HepG2 (cell line): Measurements from ENCODE around the gene MLANA. TPM values are rescaled to one million over a fixed set of nuclear protein-coding genes. Genes with fewer than 3 reads are reported as not detected.
A peak's percentile ranks its signal among the peaks of the same experiment; 100 is the strongest.

Experiments
- ATM ChIP-seq: fragments of 450-650 bp; IDR thresholded peaks from 2 replicates; pipeline ENCODE4 v1.7.1; 2017; ENCODE audit warnings: mild to moderate bottlenecking, borderline replicate concordance
- BRD4 ChIP-seq: sonication (generic); formaldehyde crosslinking; IDR thresholded peaks from 2 replicates; pipeline ENCODE4 v1.4.0; 2020; ENCODE audit warnings: missing genetic modification reagents
- MAZ ChIP-seq, 2 experiments: sonication (generic) in 1 of 2; formaldehyde crosslinking in 1 of 2; IDR thresholded peaks; 2 replicates each; pipeline versions ENCODE4 v1.5.0 to v1.6.1; 2012 to 2020; ENCODE audit warnings: low read depth in 2 of 2, mild to moderate bottlenecking in 2 of 2, borderline replicate concordance in 1 of 2, improper control_type of control experiment in 1 of 2, low read length in 1 of 2, missing genetic modification reagents in 1 of 2, moderate library complexity in 1 of 2
- NFE2L1 ChIP-seq: sonication (generic); formaldehyde crosslinking; IDR thresholded peaks from 2 replicates; pipeline ENCODE4 v1.4.0; 2020; ENCODE audit warnings: missing genetic modification reagents, mild to moderate bottlenecking, borderline replicate concordance
- ZNF232 ChIP-seq: sonication (generic); formaldehyde crosslinking; IDR thresholded peaks from 2 replicates; pipeline ENCODE4 v1.4.0; 2020; ENCODE audit warnings: missing genetic modification reagents, borderline replicate concordance
- ZNF292 ChIP-seq: sonication (generic); formaldehyde crosslinking; IDR thresholded peaks from 2 replicates; pipeline ENCODE4 v1.8.1; 2022; ENCODE audit warnings: mild to moderate bottlenecking, low read depth, missing genetic modification reagents, borderline replicate concordance
- ZNF670 ChIP-seq: sonication (generic); formaldehyde crosslinking; IDR thresholded peaks from 2 replicates; pipeline ENCODE4 v1.8.0; 2022; ENCODE audit warnings: mild to moderate bottlenecking, missing genetic modification reagents, borderline replicate concordance
- polyA plus RNA-seq, 8 experiments: library from polyadenylated mRNA; depleted of rRNA in 3 of 8; stranded (reverse) in 7 of 8; unstranded in 1 of 8; fragments of >200 nt; fragmentation: Illumina TruSeq in 4 of 8; extraction: Trizol in 4 of 8; gene quantifications; 2 replicates each; pipeline versions ENCODE4 v1.2.1 to v1.2.3, GENCODE V29; 2011 to 2016; ENCODE audit warnings: low read depth in 4 of 8, missing spikeins in 1 of 8, mixed read lengths in 1 of 8; ENCODE audit not compliant: insufficient read depth in 1 of 8
- total RNA-seq, 5 experiments: library from RNA; depleted of rRNA; stranded (reverse); fragments of >200 nt; fragmentation: Illumina TruSeq; extraction: Trizol; gene quantifications; 2 replicates each; pipeline ENCODE4 v1.2.3, GENCODE V29; 2016; ENCODE audit warnings: low read depth in 1 of 5
- TF ChIP-seq, protein P1 (sequence below): sonication (generic); formaldehyde crosslinking; IDR thresholded peaks from 2 replicates; pipeline ENCODE4 v1.5.0; 2020; ENCODE audit warnings: mild to moderate bottlenecking, missing genetic modification reagents, borderline replicate concordance
- TF ChIP-seq, protein P2 (sequence below): IDR thresholded peaks from 2 replicates; pipeline ENCODE4 v1.6.1; 2018; ENCODE audit warnings: missing genetic modification reagents, mild to moderate bottlenecking, missing compliant biosample characterization
- TF ChIP-seq, protein P3 (sequence below): IDR thresholded peaks from 2 replicates; pipeline ENCODE4 v1.6.1; 2016; ENCODE audit warnings: low read depth, missing genetic modification reagents, missing compliant biosample characterization
- TF ChIP-seq, protein P4 (sequence below): sonication (generic); formaldehyde crosslinking; IDR thresholded peaks from 2 replicates; pipeline ENCODE4 v1.4.0; 2020; ENCODE audit warnings: missing genetic modification reagents

Gene MLANA
- total and polyA plus RNA-seq, 2 of the 13 experiments (the other 11 are each of a cell fraction or from before 2014, with no cell fraction given): 0.11 to 0.18 TPM

DNA sequence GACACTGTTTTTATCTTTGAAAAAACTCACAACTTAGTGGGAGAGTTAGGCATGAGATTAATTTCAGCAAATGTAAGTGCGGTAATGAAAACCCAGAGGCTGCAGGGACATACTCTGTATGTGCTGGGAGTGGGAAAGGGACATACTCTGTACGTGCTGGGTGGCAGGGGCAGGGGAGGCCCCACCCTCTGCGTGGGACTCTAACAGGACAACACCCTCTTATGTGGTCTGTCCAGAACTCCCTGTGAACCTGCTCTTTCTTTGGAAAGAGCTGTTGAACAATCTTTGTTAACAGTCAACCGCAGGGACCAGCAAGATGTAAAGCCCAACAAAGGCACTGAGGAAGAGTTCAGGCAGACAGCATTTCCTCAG lies 2.4 kb downstream of the MLANA start (continued):
- TF ChIP-seq, protein P1, sequence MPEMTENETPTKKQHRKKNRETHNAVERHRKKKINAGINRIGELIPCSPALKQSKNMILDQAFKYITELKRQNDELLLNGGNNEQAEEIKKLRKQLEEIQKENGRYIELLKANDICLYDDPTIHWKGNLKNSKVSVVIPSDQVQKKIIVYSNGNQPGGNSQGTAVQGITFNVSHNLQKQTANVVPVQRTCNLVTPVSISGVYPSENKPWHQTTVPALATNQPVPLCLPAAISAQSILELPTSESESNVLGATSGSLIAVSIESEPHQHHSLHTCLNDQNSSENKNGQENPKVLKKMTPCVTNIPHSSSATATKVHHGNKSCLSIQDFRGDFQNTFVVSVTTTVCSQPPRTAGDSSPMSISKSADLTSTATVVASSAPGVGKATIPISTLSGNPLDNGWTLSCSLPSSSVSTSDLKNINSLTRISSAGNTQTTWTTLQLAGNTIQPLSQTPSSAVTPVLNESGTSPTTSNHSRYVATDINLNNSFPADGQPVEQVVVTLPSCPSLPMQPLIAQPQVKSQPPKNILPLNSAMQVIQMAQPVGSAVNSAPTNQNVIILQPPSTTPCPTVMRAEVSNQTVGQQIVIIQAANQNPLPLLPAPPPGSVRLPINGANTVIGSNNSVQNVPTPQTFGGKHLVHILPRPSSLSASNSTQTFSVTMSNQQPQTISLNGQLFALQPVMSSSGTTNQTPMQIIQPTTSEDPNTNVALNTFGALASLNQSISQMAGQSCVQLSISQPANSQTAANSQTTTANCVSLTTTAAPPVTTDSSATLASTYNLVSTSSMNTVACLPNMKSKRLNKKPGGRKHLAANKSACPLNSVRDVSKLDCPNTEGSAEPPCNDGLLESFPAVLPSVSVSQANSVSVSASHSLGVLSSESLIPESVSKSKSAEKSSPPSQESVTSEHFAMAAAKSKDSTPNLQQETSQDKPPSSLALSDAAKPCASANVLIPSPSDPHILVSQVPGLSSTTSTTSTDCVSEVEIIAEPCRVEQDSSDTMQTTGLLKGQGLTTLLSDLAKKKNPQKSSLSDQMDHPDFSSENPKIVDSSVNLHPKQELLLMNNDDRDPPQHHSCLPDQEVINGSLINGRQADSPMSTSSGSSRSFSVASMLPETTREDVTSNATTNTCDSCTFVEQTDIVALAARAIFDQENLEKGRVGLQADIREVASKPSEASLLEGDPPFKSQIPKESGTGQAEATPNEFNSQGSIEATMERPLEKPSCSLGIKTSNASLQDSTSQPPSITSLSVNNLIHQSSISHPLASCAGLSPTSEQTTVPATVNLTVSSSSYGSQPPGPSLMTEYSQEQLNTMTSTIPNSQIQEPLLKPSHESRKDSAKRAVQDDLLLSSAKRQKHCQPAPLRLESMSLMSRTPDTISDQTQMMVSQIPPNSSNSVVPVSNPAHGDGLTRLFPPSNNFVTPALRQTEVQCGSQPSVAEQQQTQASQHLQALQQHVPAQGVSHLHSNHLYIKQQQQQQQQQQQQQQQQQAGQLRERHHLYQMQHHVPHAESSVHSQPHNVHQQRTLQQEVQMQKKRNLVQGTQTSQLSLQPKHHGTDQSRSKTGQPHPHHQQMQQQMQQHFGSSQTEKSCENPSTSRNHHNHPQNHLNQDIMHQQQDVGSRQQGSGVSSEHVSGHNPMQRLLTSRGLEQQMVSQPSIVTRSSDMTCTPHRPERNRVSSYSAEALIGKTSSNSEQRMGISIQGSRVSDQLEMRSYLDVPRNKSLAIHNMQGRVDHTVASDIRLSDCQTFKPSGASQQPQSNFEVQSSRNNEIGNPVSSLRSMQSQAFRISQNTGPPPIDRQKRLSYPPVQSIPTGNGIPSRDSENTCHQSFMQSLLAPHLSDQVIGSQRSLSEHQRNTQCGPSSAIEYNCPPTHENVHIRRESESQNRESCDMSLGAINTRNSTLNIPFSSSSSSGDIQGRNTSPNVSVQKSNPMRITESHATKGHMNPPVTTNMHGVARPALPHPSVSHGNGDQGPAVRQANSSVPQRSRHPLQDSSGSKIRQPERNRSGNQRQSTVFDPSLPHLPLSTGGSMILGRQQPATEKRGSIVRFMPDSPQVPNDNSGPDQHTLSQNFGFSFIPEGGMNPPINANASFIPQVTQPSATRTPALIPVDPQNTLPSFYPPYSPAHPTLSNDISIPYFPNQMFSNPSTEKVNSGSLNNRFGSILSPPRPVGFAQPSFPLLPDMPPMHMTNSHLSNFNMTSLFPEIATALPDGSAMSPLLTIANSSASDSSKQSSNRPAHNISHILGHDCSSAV (CRISPR knock-in tag): no peak
- TF ChIP-seq ZNF670 (CRISPR knock-in tag) (no peak), MAZ (IDR thresholded peaks at IDR 0.05; ENCODE audit: borderline replicate concordance, low read depth, low read length) (0 out of 2 replicates have a peak, but pooled peaks have one; percentile 10), MAZ (CRISPR knock-in tag; IDR thresholded peaks at IDR 0.05; ENCODE audit: low read depth) (no peak), ZNF292 (CRISPR knock-in tag) (peak; percentile 53; the same call in 1 of the 2 replicates), NFE2L1 (CRISPR knock-in tag) (no peak), ZNF232 (CRISPR knock-in tag) (no peak), BRD4 (CRISPR knock-in tag) (no peak), ATM (no peak)
- TF ChIP-seq, protein P2, sequence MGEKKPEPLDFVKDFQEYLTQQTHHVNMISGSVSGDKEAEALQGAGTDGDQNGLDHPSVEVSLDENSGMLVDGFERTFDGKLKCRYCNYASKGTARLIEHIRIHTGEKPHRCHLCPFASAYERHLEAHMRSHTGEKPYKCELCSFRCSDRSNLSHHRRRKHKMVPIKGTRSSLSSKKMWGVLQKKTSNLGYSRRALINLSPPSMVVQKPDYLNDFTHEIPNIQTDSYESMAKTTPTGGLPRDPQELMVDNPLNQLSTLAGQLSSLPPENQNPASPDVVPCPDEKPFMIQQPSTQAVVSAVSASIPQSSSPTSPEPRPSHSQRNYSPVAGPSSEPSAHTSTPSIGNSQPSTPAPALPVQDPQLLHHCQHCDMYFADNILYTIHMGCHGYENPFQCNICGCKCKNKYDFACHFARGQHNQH (CRISPR knock-in tag): 0 out of 2 replicates have a peak, but pooled peaks have one; percentile 15
- TF ChIP-seq, protein P3, sequence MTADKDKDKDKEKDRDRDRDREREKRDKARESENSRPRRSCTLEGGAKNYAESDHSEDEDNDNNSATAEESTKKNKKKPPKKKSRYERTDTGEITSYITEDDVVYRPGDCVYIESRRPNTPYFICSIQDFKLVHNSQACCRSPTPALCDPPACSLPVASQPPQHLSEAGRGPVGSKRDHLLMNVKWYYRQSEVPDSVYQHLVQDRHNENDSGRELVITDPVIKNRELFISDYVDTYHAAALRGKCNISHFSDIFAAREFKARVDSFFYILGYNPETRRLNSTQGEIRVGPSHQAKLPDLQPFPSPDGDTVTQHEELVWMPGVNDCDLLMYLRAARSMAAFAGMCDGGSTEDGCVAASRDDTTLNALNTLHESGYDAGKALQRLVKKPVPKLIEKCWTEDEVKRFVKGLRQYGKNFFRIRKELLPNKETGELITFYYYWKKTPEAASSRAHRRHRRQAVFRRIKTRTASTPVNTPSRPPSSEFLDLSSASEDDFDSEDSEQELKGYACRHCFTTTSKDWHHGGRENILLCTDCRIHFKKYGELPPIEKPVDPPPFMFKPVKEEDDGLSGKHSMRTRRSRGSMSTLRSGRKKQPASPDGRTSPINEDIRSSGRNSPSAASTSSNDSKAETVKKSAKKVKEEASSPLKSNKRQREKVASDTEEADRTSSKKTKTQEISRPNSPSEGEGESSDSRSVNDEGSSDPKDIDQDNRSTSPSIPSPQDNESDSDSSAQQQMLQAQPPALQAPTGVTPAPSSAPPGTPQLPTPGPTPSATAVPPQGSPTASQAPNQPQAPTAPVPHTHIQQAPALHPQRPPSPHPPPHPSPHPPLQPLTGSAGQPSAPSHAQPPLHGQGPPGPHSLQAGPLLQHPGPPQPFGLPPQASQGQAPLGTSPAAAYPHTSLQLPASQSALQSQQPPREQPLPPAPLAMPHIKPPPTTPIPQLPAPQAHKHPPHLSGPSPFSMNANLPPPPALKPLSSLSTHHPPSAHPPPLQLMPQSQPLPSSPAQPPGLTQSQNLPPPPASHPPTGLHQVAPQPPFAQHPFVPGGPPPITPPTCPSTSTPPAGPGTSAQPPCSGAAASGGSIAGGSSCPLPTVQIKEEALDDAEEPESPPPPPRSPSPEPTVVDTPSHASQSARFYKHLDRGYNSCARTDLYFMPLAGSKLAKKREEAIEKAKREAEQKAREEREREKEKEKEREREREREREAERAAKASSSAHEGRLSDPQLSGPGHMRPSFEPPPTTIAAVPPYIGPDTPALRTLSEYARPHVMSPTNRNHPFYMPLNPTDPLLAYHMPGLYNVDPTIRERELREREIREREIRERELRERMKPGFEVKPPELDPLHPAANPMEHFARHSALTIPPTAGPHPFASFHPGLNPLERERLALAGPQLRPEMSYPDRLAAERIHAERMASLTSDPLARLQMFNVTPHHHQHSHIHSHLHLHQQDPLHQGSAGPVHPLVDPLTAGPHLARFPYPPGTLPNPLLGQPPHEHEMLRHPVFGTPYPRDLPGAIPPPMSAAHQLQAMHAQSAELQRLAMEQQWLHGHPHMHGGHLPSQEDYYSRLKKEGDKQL (CRISPR knock-in tag): no peak
- TF ChIP-seq, protein P4, sequence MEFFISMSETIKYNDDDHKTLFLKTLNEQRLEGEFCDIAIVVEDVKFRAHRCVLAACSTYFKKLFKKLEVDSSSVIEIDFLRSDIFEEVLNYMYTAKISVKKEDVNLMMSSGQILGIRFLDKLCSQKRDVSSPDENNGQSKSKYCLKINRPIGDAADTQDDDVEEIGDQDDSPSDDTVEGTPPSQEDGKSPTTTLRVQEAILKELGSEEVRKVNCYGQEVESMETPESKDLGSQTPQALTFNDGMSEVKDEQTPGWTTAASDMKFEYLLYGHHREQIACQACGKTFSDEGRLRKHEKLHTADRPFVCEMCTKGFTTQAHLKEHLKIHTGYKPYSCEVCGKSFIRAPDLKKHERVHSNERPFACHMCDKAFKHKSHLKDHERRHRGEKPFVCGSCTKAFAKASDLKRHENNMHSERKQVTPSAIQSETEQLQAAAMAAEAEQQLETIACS (CRISPR knock-in tag): no peak
